SK-N-SH treated with all-trans-retinoic acid at 6 μM for 48 hours (cell line): Measurements from ENCODE around the gene NUP155.
"Not testable (repeated sequence)": the region's sequence is repeated elsewhere in the genome, so short reads cannot be mapped to it uniquely, and the experiment has no call there.

Source experiments
- ATAC-seq: fragments of 200-7000 bp; cut with Tn5 transposase; 3 replicates; pipeline ENCODE4 v1.9.1; 2020; ENCODE audit warnings: mild to moderate bottlenecking, moderate library complexity
- ARNTL ChIP-seq: fragments of 450-650 bp; formaldehyde crosslinking; IDR thresholded peaks from 2 replicates; pipeline ENCODE4 v1.5.0; 2020; ENCODE audit warnings: low read depth, mild to moderate bottlenecking, moderate library complexity, borderline replicate concordance
- BACH2 ChIP-seq: fragments of 250-450 bp; sonication (Bioruptor Pico); IDR thresholded peaks from 2 replicates; pipeline ENCODE4 v1.9.0; 2021; ENCODE audit warnings: mild to moderate bottlenecking, borderline replicate concordance
- CREB5 ChIP-seq: fragments of 250-450 bp; sonication (Bioruptor Pico); IDR thresholded peaks from 2 replicates; pipeline ENCODE4 v1.5.1; 2020; ENCODE audit warnings: low read depth, mild to moderate bottlenecking, moderate library complexity
- CSDC2 ChIP-seq: fragments of 250-450 bp; sonication (Bioruptor Pico); IDR thresholded peaks from 2 replicates; pipeline ENCODE4 v1.5.0; 2020; ENCODE audit warnings: mild to moderate bottlenecking, moderate library complexity
- CSRNP3 ChIP-seq: fragments of 250-450 bp; sonication (Bioruptor Pico); IDR thresholded peaks from 2 replicates; pipeline ENCODE4 v1.5.1; 2021; ENCODE audit warnings: mild to moderate bottlenecking, moderate library complexity
- ESRRG ChIP-seq: fragments of 250-450 bp; sonication (Bioruptor Pico); IDR thresholded peaks from 2 replicates; pipeline ENCODE4 v1.6.1; 2021; ENCODE audit warnings: mild to moderate bottlenecking
- GLIS3 ChIP-seq: fragments of 250-450 bp; sonication (Bioruptor Pico); IDR thresholded peaks from 2 replicates; pipeline ENCODE4 v1.5.0; 2020; ENCODE audit warnings: mild to moderate bottlenecking, moderate library complexity
- ISL1 ChIP-seq: fragments of 250-450 bp; sonication (Bioruptor Pico); IDR thresholded peaks from 2 replicates; pipeline ENCODE4 v2.1.2; 2022; ENCODE audit warnings: mild to moderate bottlenecking, moderate library complexity
- OSR1 ChIP-seq: fragments of 250-450 bp; sonication (Bioruptor Pico); IDR thresholded peaks from 2 replicates; pipeline ENCODE4 v1.8.0; 2022; ENCODE audit warnings: moderate library complexity, mild to moderate bottlenecking, inconsistent platforms
- PATZ1 ChIP-seq: fragments of 250-450 bp; sonication (Bioruptor Pico); IDR thresholded peaks from 2 replicates; pipeline ENCODE4 v1.8.0; 2020; ENCODE audit warnings: mild to moderate bottlenecking, moderate library complexity, borderline replicate concordance
- POU6F1 ChIP-seq: fragments of 250-450 bp; sonication (Bioruptor Pico); IDR thresholded peaks from 2 replicates; pipeline ENCODE4 v1.8.0; 2021; ENCODE audit warnings: low read depth, mild to moderate bottlenecking, moderate library complexity, borderline replicate concordance
- PPARA ChIP-seq: fragments of 250-450 bp; sonication (Bioruptor Pico); IDR thresholded peaks from 2 replicates; pipeline ENCODE4 v1.5.0; 2020; ENCODE audit warnings: mild to moderate bottlenecking, borderline replicate concordance
- SNAI2 ChIP-seq: fragments of 250-450 bp; sonication (Bioruptor Pico); IDR thresholded peaks from 2 replicates; pipeline ENCODE4 v1.5.0; 2020; ENCODE audit warnings: mild to moderate bottlenecking, moderate library complexity
- TCF4 ChIP-seq: fragments of 250-450 bp; sonication (Bioruptor Pico); IDR thresholded peaks from 2 replicates; pipeline ENCODE4 v1.8.0; 2021; ENCODE audit warnings: mild to moderate bottlenecking, moderate library complexity, borderline replicate concordance
- TOX ChIP-seq: fragments of 250-450 bp; sonication (Bioruptor Pico); IDR thresholded peaks from 2 replicates; pipeline ENCODE4 v1.8.0; 2021; ENCODE audit warnings: mild to moderate bottlenecking, moderate library complexity, borderline replicate concordance
- TSHZ2 ChIP-seq: fragments of 250-450 bp; sonication (Bioruptor Pico); IDR thresholded peaks from 2 replicates; pipeline ENCODE4 v1.5.0; 2020; ENCODE audit warnings: mild to moderate bottlenecking, moderate library complexity
- ZC3H10 ChIP-seq: fragments of 250-450 bp; sonication (Bioruptor Pico); IDR thresholded peaks from 2 replicates; pipeline ENCODE4 v1.5.1; 2021; ENCODE audit warnings: mild to moderate bottlenecking, moderate library complexity
- ZFP3 ChIP-seq: fragments of 250-450 bp; sonication (Bioruptor Pico); IDR thresholded peaks from 2 replicates; pipeline ENCODE4 v1.5.0; 2020; ENCODE audit warnings: mild to moderate bottlenecking, moderate library complexity
- ZFP30 ChIP-seq: fragments of 450-650 bp; formaldehyde crosslinking; IDR thresholded peaks from 2 replicates; pipeline ENCODE4 v1.5.0; 2022; ENCODE audit warnings: mild to moderate bottlenecking, moderate library complexity
- ZNF565 ChIP-seq: fragments of 450-650 bp; formaldehyde crosslinking; conservative IDR thresholded peaks from 2 replicates; pipeline ENCODE4 v1.5.0; 2020; ENCODE audit warnings: low read depth, mild to moderate bottlenecking, moderate library complexity
- ZNF70 ChIP-seq: fragments of 450-650 bp; formaldehyde crosslinking; IDR thresholded peaks from 2 replicates; pipeline ENCODE4 v1.5.0; 2020; ENCODE audit warnings: mild to moderate bottlenecking, moderate library complexity
- ZNF8 ChIP-seq: fragments of 450-650 bp; formaldehyde crosslinking; IDR thresholded peaks from 2 replicates; pipeline ENCODE4 v1.5.0; 2020; ENCODE audit warnings: mild to moderate bottlenecking, moderate library complexity

Gene NUP155

GRCh38 chr5:37304888-37305287, 66.0 kb downstream of the NUP155 start:
- no peak for ATAC-seq
- TF ChIP-seq ESRRG (CRISPR knock-in tag) (no peak), ISL1 (CRISPR knock-in tag) (no peak), ZNF8 (no peak), ZFP30 (CRISPR knock-in tag) (no peak), CREB5 (CRISPR knock-in tag) (no peak), BACH2 (CRISPR knock-in tag) (no peak), CSDC2 (no peak), CSRNP3 (CRISPR knock-in tag) (no peak), ZNF70 (CRISPR knock-in tag) (no peak), OSR1 (CRISPR knock-in tag) (no peak), TSHZ2 (CRISPR knock-in tag) (no peak), ZNF565 (no peak), POU6F1 (no peak), PATZ1 (no peak), TCF4 (CRISPR knock-in tag) (no peak), ARNTL (CRISPR knock-in tag) (no peak), ZFP3 (no peak), SNAI2 (CRISPR knock-in tag) (no peak)

GRCh38 chr5:37296313-37296712, 74.6 kb downstream of the NUP155 start:
- ATAC-seq: not testable (repeated sequence)

GRCh38 chr5:37283214-37283820, 87.6 kb downstream of the NUP155 start:
- no peak for ATAC-seq
- TF ChIP-seq ZC3H10 (CRISPR knock-in tag) (no peak), CSDC2 (no peak), ZNF70 (CRISPR knock-in tag) (no peak), SNAI2 (CRISPR knock-in tag) (no peak), ZNF565 (no peak), TCF4 (CRISPR knock-in tag) (no peak), TOX (CRISPR knock-in tag) (no peak), ISL1 (CRISPR knock-in tag) (no peak), ZNF8 (no peak), CREB5 (CRISPR knock-in tag) (no peak), CSRNP3 (CRISPR knock-in tag) (no peak), BACH2 (CRISPR knock-in tag) (no peak), ZFP3 (no peak), PPARA (CRISPR knock-in tag) (no peak), OSR1 (CRISPR knock-in tag) (no peak), POU6F1 (no peak), GLIS3 (CRISPR knock-in tag) (no peak)
